Coronary artery (tissue), 2 donors: Measurements from ENCODE around the gene INKA2.

Experiments
- DNase-seq: peaks from one replicate; pipeline ENCODE4 v3.0.0-alpha.2; 2017; ENCODE audit warnings: low spot score
- H3K27ac ChIP-seq, 2 donors: fragments of 200-600 bp; sonication (generic); one replicate each; pipeline ENCODE4 v1.5.1; 2016 to 2019
- H3K4me3 ChIP-seq: fragments of 200-600 bp; sonication (generic); 2 replicates; pipeline ENCODE4 v1.5.1; 2016; ENCODE audit warnings: mild to moderate bottlenecking, moderate library complexity
- CTCF ChIP-seq: fragments of 200-600 bp; sonication (generic); IDR thresholded peaks from one replicate; pipeline ENCODE4 v1.5.1; 2019; ENCODE audit warnings: antibody characterized with exemption

Gene INKA2

GRCh38 chr1:111734426-111734825, 4.8 kb downstream of the INKA2 start:
- no peak for TF ChIP-seq CTCF
- DNase-seq = no peak
- Histone ChIP-seq H3K27ac (peak overlapping the region in 1 of 2 donors; percentile 80), H3K4me3 (no peak overlapping the region)

GRCh38 chr1:111733992-111734341, 5.2 kb downstream of the INKA2 start:
- peak overlapping the region; percentile 22 for H3K4me3 ChIP-seq
- no peak for DNase-seq
- no peak for TF ChIP-seq CTCF
- H3K27ac ChIP-seq = peak overlapping the region in 1 of 2 donors; percentile 80

GRCh38 chr1:111733183-111733991, 5.8 kb downstream of the INKA2 start:
- peak overlapping the region in 1 of 2 donors; percentile 80 for H3K27ac ChIP-seq
- peak; percentile 77 for DNase-seq
- no peak for TF ChIP-seq CTCF
- H3K4me3 ChIP-seq = peak overlapping the region; percentile 22

- H3K27ac ChIP-seq = peak overlapping the region in 1 of 2 donors; percentile 80
- DNase-seq = peak; percentile 68
- H3K4me3 ChIP-seq = no peak overlapping the region
- no peak for TF ChIP-seq CTCF
These were observed 6.5 kb downstream of the INKA2 start for GRCh38 chr1:111732718-111733117.

GRCh38 chr1:111731956-111732355, 7.2 kb downstream of the INKA2 start:
- TF ChIP-seq CTCF = no peak
- H3K4me3 ChIP-seq = no peak overlapping the region
- DNase-seq = peak; percentile 59
- no peak overlapping the region for H3K27ac ChIP-seq

- peak; percentile 40 for DNase-seq
- no peak for TF ChIP-seq CTCF
- no peak overlapping the region for H3K4me3 ChIP-seq
- H3K27ac ChIP-seq = no peak overlapping the region
These were observed 8.5 kb downstream of the INKA2 start for GRCh38 chr1:111730706-111731105.

GRCh38 chr1:111729946-111730681, 9.1 kb downstream of the INKA2 start:
- H3K27ac ChIP-seq = no peak overlapping the region
- peak; percentile 33 for DNase-seq

More at GRCh38 chr1:111729946-111730681, 9.1 kb downstream of the INKA2 start:
- no peak overlapping the region for H3K4me3 ChIP-seq
- TF ChIP-seq CTCF = no peak
